NCI-H1105 (cell line): Measurements from ENCODE around the gene B3GALT6.

Experiments used
- DNase-seq: peaks from one replicate; lab custom pipeline; 2025; lab: John Stamatoyannopoulos, UW

Gene B3GALT6

DNA sequence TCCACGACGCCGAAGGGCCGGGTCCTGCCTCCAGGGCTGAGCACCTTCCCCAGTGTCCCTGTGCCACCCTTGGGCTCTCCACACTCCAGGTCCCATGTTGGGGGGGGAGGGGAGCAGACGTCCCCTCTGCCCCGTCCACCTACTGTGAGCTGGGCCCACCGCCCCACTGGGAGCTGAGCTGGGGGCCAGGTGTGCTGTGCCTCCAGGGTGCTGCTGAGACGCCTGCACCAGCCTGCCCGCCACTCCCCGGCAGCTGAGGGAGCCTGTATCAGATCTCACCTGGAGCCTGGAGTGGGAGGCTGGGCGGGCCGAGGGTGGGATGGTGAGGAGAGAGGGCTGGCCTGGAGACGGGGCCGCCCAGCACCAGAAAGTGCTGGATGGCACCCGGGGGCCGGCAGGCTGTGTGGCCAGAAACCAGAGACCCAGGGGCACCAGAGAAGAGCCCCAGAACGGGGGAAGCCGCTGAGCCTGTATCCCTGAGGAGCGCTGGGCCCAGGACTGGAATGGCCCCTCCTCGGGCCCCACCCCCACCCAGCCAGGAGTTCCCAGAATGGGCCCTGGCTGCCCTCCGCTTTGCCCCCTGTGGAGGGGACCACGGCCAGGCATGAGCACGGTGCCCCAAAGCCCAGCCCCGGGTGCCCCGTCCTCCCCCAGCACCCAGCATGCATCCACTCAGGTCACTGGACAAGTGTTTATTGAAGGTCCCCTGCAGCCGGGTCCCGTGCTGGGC, 29.0 kb upstream of the B3GALT6 start:
- DNase-seq = no peak

DNA sequence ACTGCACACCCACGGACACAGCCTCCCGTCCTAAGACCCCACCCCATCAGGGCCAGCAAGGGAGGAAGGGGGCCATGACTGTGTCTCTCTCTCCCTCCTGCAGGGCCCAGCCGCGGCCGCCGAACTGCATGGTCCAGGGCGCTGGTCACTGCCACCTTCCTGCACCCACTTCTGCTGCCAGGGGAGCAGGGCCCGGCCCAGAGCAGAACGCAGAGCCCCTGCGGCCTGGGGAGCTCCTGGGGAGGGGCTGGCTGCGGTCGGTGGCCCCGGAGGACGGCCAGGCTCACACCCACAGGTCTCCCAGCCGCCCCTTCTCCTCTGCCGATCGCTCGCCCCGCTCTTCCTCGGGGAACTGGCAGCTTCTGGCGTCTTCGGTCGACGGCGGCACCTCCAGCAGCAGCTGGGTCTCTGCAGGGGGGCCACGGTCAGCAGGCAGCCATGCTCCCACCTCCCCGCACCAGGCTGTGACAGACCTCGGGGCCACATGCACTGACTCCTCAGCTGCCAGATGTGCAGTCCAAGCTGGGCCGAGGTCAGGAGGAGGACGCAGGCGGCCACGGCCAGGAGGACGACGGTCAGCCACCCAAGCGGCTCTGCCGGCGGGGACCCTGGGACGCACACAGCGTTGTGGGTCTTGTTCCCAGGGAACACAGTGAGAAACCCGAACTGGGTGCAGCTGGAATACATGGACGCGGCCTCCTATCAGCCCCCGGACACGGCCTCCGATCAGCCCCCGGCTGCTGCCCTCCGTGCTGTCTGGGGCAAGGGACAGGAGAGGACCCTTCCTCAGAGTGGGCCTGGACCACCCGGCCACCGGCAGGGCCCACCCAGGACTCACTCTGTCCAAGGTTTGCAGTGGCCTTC, 28.2 kb upstream of the B3GALT6 start:
- DNase-seq = no peak

DNA sequence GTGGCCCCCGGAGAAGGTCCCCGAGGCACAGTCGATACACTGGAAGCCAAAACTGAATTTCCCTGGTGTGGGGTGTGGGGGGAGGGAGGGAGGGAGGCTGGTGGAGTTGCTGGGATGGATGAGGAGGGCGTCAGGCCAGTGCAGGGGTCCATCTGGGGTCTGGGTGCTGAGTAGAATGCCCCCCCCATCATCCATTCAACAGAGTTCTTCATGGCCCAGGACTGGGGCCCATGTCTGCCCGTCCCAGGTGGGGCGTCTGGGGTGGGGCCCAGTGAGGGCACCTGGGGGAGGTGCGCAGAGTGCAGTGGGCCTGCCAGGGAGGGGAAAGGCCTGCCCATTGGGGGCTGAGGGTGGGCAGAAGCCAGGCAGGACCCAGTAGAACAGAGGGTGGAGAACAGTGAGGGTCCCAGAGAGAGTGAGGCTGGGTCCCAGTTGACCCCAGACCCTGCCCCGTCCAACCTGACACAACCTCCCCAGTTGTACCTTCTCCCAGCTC, 27.6 kb upstream of the B3GALT6 start:
- DNase-seq = no peak

DNA sequence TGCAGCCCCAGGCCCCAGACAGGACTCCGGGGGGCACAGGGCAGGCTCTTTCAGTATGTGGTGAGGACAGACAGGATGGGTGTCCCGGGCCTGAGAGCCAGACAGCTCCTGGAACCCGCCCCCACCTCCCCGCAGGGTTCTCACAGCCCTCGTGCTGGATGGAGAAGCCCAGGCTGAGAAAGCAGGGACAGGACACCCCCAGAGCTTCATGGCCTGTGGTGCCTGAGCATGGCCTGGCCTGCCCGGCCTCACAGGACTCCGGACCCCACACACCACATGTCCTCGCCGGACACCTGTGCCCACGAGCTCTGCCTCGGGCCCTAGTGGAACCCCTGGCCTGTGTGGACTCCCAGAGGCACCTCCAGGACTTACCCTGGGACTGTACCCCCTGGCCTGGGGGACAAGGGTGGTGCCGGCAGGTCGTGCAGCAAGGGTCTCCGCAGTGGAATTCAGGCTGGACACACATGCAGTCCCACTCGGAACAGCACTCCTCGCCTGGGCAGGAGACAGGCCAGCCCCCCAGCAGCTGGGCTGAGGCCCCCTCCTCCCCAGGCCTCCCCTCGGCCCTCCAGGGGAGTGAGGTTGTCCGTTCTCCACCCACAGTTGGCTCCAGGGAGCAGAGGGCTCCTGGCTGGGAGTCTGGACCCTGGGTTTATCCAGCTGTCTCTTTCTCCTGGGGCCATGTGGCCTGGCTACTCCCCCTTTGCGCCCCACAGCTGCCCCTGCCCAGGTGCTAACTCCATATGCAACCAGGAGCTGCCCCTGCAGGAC, 26.9 kb upstream of the B3GALT6 start:
- no peak for DNase-seq

DNA sequence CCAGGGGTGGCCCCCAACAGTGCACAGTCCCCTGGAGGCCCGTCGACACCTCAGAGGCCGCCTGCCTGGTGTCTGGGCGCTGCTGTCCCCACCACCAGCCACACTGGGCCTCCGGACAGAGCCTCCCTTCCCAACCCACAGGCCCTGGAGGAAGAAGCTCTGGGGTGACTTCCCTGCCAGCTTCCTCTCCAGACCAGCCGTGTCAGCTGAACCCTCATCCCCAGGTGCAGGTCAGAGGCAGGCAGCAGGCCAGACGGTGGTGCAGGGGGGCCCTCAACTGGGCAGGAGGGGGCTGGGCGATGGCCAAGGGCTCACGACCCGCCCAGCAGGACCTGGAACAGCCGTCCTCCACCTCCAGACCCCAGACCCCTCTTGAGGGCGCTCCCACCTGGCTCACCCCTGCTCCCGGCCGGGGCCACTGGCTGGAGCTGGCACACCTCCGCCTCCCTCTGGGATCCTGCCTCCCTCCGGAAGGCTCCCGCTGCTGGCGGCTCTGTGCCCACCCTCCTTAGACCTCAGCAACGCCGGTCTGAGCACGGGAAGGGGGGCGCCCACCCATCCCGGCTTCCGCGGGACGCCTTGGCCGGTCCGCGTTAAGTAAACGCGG, 26.2 kb upstream of the B3GALT6 start:
- DNase-seq = no peak

DNA sequence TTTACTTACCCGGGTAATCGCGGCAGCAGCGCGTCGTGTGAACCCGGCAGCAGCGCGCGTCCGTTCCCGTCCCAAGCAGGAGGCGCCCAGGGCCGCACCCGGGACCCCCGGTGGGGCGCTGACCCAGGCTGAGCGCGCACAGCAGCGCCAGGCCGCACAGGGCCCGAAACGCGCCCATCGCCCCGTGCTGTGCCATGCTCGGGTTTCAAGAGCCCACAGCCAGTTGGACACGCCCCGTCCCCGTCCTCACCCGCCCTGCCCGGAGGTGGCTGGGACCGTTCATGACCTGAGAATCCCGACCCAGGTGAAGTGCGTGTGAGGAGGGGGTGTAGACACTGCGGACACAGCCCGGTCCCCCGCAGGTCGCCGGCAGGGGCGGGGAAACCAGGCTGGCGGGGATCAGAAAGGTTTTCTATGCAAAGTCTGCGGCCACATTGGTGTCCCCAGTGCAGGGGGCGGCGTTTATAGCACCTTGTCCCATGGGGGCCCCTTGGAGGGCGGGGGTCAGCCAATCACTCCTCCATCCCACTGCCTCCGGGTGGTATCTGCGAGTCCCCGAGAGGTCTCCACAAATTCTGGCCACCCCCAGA, 25.6 kb upstream of the B3GALT6 start, which contains the start of gene TNFRSF18:
TNFRSF18 (minus strand) TSS at position 217 of the 590 bp plus-strand sequence; CDS start at position 196, 21 bp downstream.
- DNase-seq = no peak

DNA sequence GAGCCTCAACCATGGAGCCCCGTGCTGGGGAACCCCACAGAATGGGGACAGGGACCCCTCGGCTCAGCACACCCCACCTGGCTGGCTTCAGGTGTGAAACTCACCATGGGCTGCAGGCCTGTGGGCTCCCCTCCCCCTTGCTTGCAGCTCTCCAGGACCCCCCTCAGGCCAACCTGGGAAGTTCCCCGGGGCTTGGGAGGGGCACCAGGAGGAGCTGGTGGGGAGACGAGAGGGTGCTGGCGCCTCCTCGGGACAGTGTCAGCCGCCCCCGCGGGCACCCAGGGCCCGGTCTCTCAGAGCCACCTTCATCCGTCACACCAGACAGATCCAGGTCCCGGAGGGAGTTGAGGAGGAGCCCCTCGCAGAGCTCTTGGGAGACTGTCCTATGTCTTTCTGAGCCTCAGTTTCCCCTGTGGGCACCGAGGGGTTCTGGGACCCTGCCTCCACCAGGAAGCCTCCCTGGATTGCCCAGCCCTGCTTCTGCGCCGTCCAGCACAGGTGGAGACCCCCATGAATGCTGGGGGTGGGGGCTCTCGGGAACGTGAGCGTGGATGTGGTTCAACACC, 25.0 kb upstream of the B3GALT6 start:
- no peak for DNase-seq

DNA sequence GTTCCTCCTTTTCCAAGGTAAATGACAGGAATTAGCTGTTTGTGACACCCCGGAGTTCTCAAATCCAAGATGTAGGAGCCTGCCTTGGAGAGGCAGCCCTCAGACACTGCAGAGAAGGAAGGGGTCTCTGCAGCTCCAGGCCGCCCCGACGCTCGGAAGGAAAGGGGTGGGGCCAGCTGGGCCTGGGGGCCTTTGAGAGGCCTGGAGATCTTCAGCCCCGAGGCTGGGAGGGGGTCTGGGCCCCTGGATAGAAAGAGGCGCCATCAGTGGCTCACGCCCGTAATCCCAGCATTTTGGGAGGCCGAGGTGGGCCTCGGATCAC, 24.5 kb upstream of the B3GALT6 start:
- DNase-seq = no peak

DNA sequence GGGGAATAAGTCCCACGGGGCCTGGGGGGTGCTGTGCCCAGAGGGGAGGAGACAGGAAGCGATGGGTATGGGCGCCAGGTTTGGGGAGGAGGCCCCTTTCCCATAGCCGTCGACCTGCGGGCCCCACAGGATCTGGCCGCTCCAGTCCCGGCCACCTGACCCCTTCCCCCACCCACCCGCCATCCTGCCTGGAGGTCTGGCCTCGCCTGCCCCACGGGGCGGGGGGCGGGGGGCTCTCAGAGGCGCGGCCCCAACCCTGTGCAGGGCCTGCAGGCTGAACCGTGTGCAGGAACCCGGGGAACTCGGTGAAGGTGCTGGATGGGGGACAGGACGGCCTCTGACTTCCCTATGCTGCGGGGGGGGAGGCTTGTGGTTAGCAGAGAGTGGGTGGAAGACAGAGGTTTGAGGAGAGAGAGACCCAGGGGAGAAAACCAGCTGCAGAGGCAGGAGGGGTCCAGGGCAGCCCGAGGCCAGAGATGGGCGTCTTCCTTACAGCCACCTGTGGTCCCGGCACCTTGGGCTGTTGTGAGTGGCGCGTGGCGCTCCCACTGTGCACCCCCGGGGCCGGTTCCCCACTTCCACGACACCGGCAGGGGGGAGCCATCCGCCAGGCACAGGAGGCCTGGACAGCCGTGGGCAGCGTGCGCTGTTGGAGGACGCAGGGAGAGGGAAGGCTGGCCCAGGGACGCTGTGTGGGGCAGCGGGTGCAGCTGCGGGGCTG, 23.2 kb upstream of the B3GALT6 start:
- no peak for DNase-seq

DNA sequence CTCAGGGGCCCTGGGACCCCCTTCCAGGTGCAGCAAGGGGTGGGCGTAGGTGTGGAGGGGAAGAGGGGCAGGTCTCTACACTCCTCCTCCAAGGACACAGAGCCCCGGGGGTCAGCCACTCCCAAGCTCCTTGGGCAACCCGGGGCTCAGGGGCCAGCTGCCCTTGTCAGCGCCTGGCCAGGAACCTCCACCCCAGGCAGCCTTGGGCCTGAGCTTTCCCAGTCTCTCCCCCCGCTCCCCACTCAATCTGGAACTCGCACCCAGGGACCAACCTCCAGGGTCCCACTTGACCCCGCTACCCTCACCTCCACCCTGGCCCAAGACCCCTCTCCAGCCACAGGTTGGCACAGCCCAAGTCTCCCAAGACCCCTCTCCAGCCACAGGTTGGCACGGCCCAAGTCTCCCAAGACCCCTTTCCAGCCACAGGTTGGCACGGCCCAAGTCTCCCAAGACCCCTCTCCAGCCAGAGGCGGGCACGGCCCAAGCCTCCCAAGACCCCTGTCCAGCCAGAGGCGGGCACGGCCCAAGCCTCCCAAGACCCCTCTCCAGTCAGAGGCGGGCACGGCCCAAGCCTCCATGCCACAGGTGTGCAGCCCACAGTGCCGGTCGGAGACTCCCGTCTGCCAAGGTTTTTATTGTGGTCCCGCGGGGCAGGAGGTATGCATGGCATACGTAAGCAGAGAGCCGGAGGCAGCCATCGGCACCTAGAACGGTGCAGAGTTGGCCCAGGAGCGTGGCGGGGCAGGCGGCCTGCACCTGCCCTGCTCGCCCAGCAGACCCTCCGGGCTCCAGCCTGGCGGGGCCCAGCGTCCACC, 21.1 kb upstream of the B3GALT6 start:
- DNase-seq = no peak

DNA sequence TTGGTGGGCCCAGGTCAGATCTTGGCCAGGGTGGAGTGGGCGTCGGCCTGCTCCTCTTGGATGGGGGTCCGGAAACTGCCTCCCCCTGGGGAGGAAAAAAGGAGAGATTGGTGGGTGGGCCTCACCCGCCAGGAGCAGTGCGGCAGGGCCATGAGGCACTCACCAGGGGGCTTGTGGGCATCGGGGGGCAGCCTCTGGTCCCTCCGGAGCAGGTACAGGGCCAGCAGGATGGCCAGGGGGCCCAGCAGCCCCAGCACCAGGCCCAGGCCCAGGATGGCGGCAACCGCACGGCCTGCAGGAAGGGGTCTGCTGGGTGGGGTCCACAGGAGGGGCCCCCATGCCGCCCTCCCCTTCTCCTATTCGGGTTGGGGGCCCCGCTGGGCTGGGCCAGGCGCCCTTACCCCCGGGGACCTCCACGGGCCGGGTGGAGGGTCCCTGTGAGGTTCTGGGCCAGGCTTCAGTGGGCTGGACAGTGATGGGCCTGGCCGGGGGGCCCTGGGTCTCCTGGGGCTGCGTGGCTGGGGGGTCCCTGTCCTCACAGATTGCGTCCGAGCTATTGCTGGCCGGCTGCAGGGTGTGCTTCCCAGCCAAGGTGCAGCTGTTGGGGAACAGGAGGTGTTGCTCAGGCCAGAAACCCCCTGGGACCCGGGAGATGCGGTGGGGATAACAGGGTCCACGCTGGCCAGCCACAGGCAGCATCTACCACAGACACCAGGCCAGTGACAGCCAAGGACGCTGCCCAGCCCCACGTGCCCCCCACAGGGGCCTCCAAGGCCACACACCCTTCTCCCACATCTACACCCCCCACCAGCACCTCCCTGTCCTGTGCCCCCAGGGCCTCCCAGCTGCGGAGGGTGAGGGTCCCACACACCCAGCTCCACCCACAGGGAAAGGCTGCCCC, 20.2 kb upstream of the B3GALT6 start:
- DNase-seq = no peak

DNA sequence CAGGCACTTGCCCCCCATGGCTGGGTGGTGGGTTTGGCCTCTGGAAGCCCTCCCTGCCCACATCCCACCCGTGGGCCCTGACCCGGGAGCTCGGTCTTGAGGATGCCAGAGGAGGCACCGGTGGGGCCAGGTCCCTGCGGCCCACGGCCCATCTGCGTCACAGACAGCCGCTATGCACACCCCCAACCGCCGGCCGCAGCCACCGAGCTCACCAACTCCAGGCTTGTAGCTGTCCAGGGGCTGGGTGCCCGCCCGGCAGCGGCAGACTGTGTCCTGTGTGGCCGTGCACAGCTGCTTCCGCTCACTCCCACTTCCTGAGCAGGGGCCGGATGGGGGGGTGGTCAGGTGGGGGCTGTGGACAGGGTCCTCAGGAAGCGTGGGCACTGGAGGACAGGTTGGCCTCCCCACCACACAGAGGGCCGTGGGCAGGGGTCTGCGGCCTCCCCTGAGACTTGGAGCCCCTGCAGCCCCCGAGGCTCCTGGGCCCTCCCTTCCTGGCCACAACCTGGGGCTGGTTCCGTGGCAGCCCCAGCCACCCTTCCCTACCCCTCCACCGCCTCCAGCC, 19.2 kb upstream of the B3GALT6 start:
- DNase-seq = no peak

DNA sequence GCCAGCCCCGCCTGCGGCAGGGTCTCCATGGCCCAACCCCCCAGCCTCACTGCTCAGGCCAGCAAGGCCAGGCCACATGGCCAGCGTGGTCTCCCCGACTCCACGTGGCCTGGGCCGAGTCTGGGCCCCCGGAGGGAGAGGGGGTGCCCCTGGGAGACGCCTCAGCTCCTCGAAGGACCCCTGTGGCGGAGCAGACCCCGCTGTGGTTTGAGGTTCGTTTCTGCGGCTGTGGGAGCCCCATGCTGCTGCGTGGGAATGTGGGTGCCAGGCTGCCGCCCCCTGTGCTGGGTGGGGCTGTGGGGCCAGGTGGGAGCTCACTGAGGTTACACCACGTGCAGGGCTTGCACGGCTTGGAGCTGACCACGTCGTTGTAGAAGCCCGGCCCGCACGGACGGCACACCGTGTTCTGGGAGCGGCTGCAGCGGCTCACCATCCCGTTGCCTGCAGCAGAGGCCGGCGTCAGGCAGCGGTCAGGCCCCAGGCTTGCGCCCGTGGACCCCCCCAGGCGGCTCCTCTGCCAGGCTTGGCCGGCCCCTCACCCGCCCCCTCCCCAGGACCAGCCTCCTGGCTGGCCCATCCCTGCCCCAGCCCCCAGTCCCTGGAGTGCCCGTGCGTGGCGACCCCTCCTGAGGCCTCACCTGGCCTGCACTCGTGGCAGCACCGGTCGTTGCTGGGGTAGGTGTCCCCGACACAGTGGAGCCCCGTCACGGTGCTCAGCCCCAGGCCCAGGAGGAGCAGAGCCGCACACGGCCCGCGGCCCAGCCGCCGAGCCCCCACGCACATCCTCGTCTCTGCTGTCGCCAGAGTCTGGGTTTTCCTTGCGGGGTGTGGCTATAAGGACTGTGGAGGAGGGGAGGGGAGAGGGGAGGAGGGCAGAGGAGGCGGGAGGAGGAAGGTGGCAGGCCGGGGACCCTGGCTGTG, 18.4 kb upstream of the B3GALT6 start, which contains the start of gene TNFRSF4:
TNFRSF4 (minus strand) TSS at position 809 of the 921 bp plus-strand sequence; CDS start at position 783, 26 bp downstream.
- no peak for DNase-seq

DNA sequence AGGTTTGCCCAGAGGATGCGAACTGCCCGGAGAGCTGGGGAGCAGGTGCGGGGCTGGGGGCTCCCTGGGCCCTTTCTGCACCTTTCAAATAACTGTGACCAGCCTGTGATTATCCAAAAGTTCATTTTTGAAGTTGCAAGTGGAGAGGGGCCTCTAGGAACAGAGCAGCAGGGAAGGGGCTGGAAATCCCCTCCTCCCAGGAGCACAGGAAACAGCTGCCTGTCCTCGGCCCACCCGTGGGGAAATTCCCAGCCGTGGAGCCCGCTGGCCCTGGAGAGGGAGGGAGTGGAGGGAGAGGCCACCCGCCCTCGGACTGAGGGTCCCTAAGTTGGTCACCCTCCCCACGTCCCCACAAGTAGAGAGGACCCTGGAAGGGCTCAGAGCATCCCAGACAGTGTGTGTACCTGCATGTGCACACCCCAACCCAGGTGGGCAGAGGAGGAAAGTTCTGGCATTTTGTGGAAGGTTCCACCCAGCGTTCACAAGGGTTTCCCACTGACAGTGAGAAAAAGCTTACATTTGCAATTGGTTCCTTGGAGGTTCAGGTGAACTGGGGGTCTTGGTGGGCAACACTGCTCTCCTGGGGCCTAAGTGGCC, 16.9 kb upstream of the B3GALT6 start:
- DNase-seq = no peak

DNA sequence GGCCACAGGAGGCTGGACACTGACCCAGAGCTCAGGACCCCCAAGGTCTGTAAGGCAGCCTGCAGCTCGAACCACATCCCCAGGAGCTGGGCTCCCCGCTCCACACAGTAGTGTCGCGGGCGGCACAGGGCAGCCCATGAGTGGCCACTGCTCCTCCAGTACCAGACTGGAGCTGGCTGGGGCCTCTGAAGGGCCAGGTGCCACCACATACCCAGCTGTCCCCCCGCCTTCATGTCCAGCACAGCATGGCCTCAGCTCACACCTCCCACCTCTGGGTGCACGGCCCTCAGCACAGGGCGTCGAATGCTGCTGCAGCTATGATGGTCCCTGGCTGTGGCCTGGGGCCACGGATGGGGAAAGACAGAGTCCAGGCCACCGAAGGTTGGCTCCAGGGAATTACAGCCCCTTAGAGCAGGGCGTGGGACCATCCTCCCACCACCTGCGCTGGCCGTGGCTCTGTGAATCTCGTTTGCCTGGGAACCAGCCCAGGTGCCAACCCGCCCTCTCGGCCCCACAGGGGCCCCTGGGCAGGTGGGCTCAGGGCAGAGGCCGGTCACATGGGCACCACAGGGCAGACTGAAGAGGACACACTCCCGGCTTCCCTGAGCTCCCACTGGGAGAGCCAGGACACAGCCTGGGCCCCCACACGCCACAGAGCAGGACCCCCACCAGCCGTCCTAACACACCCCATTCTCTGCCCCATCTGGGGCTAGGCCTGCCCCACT, 16.0 kb upstream of the B3GALT6 start:
- no peak for DNase-seq
